SK-N-SH treated with all-trans-retinoic acid at 6 μM for 48 hours (cell line): ENCODE results near the gene LIN9.

Experiments used
- ARNTL ChIP-seq: fragments of 450-650 bp; formaldehyde crosslinking; IDR thresholded peaks from 2 replicates; pipeline ENCODE4 v1.5.0; 2020; ENCODE audit warnings: low read depth, mild to moderate bottlenecking, moderate library complexity, borderline replicate concordance
- CREB5 ChIP-seq: fragments of 250-450 bp; sonication (Bioruptor Pico); IDR thresholded peaks from 2 replicates; pipeline ENCODE4 v1.5.1; 2020; ENCODE audit warnings: low read depth, mild to moderate bottlenecking, moderate library complexity
- ISL1 ChIP-seq: fragments of 250-450 bp; sonication (Bioruptor Pico); IDR thresholded peaks from 2 replicates; pipeline ENCODE4 v2.1.2; 2022; ENCODE audit warnings: mild to moderate bottlenecking, moderate library complexity
- PATZ1 ChIP-seq: fragments of 250-450 bp; sonication (Bioruptor Pico); IDR thresholded peaks from 2 replicates; pipeline ENCODE4 v1.8.0; 2020; ENCODE audit warnings: mild to moderate bottlenecking, moderate library complexity, borderline replicate concordance
- RARB ChIP-seq: fragments of 250-450 bp; sonication (Bioruptor Pico); IDR thresholded peaks from 2 replicates; pipeline ENCODE4 v1.8.0; 2021; ENCODE audit warnings: mild to moderate bottlenecking, moderate library complexity
- SNAI2 ChIP-seq: fragments of 250-450 bp; sonication (Bioruptor Pico); IDR thresholded peaks from 2 replicates; pipeline ENCODE4 v1.5.0; 2020; ENCODE audit warnings: mild to moderate bottlenecking, moderate library complexity
- TOX ChIP-seq: fragments of 250-450 bp; sonication (Bioruptor Pico); IDR thresholded peaks from 2 replicates; pipeline ENCODE4 v1.8.0; 2021; ENCODE audit warnings: mild to moderate bottlenecking, moderate library complexity, borderline replicate concordance
- TSHZ2 ChIP-seq: fragments of 250-450 bp; sonication (Bioruptor Pico); IDR thresholded peaks from 2 replicates; pipeline ENCODE4 v1.5.0; 2020; ENCODE audit warnings: mild to moderate bottlenecking, moderate library complexity
- ZFP3 ChIP-seq: fragments of 250-450 bp; sonication (Bioruptor Pico); IDR thresholded peaks from 2 replicates; pipeline ENCODE4 v1.5.0; 2020; ENCODE audit warnings: mild to moderate bottlenecking, moderate library complexity
- ZFP30 ChIP-seq: fragments of 450-650 bp; formaldehyde crosslinking; IDR thresholded peaks from 2 replicates; pipeline ENCODE4 v1.5.0; 2022; ENCODE audit warnings: mild to moderate bottlenecking, moderate library complexity
- ZNF565 ChIP-seq: fragments of 450-650 bp; formaldehyde crosslinking; conservative IDR thresholded peaks from 2 replicates; pipeline ENCODE4 v1.5.0; 2020; ENCODE audit warnings: low read depth, mild to moderate bottlenecking, moderate library complexity
- ZNF70 ChIP-seq: fragments of 450-650 bp; formaldehyde crosslinking; IDR thresholded peaks from 2 replicates; pipeline ENCODE4 v1.5.0; 2020; ENCODE audit warnings: mild to moderate bottlenecking, moderate library complexity
- ZNF8 ChIP-seq: fragments of 450-650 bp; formaldehyde crosslinking; IDR thresholded peaks from 2 replicates; pipeline ENCODE4 v1.5.0; 2020; ENCODE audit warnings: mild to moderate bottlenecking, moderate library complexity
- TF ChIP-seq, protein P1 (sequence below): fragments of 250-450 bp; sonication (Bioruptor Pico); IDR thresholded peaks from 2 replicates; pipeline ENCODE4 v1.8.0; 2021; ENCODE audit warnings: low read depth, mild to moderate bottlenecking, moderate library complexity, borderline replicate concordance

GRCh38 chr1:226276077-226276682 is 32.8 kb downstream of the LIN9 start:
- TF ChIP-seq PATZ1 (CRISPR knock-in tag) (no peak), ZFP3 (CRISPR knock-in tag) (no peak), ZNF70 (CRISPR knock-in tag) (no peak), SNAI2 (CRISPR knock-in tag) (no peak), RARB (CRISPR knock-in tag) (no peak), TSHZ2 (CRISPR knock-in tag) (no peak), ZFP30 (no peak), CREB5 (CRISPR knock-in tag) (no peak), ZNF565 (CRISPR knock-in tag) (no peak), ZNF8 (no peak), TOX (CRISPR knock-in tag) (no peak), ISL1 (CRISPR knock-in tag) (no peak), ARNTL (CRISPR knock-in tag) (no peak)
- TF ChIP-seq, protein P1, sequence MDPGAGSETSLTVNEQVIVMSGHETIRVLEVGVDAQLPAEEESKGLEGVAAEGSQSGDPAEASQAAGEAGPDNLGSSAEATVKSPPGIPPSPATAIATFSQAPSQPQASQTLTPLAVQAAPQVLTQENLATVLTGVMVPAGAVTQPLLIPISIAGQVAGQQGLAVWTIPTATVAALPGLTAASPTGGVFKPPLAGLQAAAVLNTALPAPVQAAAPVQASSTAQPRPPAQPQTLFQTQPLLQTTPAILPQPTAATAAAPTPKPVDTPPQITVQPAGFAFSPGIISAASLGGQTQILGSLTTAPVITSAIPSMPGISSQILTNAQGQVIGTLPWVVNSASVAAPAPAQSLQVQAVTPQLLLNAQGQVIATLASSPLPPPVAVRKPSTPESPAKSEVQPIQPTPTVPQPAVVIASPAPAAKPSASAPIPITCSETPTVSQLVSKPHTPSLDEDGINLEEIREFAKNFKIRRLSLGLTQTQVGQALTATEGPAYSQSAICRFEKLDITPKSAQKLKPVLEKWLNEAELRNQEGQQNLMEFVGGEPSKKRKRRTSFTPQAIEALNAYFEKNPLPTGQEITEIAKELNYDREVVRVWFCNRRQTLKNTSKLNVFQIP = no peak
